ENCODE measurements around the gene DMXL2.
"Not testable (repeated sequence)": the region's sequence is repeated elsewhere in the genome, so short reads cannot be mapped to it uniquely, and the experiment has no call there.

Gene DMXL2, protein sequence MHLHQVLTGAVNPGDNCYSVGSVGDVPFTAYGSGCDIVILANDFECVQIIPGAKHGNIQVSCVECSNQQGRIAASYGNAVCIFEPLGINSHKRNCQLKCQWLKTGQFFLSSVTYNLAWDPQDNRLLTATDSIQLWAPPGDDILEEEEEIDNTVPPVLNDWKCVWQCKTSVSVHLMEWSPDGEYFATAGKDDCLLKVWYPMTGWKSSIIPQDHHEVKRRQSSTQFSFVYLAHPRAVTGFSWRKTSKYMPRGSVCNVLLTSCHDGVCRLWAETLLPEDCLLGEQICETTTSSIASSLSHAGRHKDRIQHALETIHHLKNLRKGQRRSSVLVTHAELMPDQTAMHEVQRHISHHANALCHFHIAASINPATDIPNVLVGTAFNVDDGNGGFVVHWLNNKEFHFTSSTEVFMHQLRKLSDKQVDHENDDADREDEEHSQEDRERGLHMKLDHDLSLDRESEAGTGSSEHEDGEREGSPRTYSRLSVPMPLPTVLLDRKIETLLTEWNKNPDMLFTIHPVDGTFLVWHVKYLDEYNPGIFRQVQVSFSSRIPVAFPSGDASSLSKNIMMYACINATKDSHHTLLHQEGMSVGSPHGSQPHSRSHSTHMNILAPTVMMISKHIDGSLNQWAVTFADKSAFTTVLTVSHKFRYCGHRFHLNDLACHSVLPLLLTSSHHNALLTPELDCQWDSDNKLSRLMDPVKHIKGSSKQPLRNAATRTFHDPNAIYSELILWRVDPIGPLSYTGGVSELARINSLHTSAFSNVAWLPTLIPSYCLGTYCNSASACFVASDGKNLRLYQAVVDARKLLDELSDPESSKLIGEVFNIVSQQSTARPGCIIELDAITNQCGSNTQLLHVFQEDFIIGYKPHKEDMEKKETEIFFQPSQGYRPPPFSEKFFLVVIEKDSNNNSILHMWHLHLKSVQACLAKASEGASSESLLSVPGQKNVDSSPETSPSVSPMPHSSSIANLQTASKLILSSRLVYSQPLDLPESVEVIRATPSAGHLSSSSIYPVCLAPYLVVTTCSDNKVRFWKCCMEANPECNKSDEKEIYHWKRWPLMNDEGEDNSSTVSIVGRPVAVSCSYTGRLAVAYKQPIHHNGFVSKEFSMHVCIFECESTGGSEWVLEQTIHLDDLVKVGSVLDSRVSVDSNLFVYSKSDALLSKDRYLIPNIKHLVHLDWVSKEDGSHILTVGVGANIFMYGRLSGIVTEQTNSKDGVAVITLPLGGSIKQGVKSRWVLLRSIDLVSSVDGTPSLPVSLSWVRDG (N-terminal part only)

DNA sequence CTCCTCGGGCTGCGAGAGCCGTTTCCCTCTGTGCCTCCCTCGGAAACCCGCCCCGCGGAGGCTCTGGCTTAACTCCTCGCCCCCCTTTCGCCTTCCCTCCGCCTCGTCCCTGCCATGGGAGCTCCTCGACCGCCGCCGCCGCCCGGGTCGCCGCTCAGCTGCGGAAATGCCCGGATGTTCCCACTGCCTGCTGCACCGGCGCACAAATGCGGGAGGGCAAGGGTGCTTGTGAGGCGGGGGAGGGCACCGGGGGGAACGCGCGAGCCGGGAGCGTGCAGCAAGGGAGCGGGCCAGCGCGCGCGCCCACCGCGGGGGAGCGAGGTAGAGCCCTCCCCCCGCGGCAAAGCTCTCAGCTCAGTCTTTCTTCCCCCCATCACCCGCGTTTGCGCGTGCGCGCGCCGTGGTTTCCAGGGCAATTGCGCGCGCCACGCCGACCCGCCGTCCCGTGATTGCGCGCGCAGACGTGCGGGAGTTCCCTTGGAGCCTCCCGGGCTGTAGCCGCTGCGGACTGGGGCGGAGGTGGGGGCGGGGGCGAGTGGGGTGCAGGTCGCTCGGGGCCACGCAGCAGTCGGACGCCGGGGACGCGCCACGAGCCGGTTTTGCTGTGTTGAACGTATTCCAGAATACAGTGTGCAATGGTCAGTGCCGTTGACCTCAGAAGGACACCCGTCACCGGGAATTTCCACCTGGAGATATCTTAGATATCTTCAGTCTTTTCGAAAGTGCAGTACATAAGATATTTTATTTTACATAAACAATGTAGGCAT is at the start of gene DMXL2:
TSS of gene DMXL2 (minus strand) at position 168 of the 767 bp plus-strand sequence. CDS start 226 bp downstream, outside the sequence.
- peak; percentile 64 for DNase-seq

DNA sequence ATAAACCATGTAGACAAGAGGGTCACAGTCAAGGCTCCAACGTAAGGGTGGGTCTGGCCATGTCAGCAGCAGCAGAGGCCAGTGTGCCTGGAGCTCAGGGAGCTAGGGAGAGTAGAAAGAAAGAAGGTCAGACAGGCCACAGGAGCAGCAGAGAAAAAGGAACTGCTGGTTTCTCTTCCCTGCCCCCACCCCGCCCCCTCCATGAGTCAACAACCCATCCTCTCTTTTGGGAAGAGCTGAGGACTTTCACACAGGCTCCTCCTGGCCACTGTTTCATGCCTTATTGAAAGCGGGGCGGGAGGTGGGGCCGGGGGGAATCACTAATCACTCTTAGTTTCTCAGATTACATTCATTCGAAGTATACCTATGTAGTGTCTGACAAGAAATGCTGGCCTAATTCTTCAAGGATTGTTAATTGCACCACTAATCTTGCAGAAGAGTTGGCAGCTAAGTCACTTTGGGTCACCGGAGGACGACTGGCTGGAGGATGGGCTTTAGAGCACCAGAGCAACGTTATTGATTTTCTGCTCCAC is 49.6 kb upstream of the DMXL2 start:
- DNase-seq: no peak

DNA sequence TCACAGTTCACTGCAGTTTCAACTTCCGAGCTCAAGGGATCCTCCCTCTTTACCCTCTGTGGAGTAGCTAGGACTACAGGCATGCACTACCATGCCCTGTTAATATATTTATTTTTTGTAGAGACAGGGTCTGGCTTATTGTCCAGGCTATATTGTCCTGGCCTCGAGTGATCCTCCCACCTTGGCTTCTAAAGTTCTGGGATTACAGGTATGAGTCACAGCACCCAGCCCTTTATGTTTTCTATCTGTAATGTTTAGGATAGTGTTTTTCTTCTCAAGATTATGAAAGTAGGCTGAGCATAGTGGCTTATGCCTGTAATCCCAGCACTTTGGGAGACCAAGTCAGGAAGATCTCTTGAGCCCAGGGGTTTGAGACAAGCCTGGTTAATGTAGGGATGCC is 46.8 kb upstream of the DMXL2 start:
- no peak for DNase-seq

DNA sequence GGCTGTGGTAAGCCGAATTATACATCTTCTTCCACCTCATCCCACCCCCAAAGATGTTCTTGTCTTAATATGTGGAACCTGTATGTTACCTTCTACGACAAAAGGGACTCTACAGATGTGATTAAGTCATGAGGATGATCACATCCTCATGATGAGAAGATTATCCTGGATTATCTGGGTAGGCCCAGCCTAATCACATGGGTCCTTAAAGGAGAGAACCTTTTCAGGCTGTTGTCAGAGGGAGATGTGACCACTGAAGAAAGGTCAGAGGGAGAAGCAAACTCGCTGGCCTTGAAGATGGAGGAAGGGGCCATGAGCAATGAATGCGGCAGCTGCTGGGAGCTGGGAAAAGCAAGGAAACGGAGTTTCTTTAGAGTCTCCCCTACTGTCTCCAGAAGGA is 45.9 kb upstream of the DMXL2 start:
- DNase-seq: no peak

DNA sequence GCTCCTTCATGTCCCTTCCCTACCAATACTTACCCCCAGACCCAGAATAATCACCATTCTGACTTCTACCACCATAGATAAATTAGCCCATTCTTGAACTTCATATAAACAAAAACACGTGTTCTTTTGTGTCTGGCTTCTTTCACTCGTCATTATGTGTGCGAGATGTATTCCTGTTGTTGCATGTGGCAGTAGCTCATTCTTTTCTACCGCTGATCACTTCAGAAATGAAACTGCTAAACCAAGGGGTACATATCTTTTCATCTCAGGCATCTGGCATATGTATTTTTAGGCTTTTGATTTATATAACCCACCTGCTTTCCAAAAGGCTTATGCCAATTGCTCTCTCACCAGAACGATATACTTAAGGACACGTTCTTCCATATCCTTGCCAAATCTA is 44.9 kb upstream of the DMXL2 start:
- DNase-seq: no peak

DNA sequence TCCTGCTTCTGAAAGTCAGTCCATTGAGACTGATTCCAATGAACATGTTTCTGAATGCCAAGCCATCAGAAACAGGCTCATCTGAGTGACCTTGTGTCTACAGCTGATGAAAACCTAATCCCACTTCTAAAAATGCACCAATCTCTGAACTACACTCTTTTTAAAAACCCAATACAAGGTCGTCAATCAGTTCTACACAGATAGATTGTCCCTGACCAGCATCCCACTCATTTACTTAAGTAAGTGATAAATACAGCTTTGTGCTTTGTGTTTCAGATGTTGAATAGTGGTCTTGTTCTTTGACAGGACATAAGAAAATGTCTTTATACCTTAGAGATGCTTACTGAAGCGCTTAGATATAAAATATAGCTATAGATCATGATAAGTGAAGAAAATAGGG is 38.5 kb upstream of the DMXL2 start:
- no peak for DNase-seq

DNA sequence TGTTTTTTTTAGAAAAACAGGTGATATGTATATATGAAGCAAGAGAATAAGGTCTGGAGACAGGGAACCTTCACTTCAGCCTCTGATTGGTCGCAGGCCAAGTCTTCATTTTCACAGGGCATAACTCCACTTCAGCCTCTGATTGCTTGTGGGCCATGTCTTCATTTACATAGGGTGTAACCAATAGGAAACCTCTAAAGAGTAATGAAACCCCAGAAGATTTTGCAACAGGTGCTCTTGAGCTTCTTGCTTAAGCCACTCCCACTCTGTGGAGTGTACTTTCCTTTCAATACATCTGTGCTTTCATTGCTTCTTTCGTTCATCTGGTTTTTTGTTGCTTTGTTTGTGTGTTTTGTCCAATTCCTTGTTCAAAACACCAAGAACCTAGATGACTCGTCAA is 36.1 kb upstream of the DMXL2 start:
- DNase-seq: no peak

DNA sequence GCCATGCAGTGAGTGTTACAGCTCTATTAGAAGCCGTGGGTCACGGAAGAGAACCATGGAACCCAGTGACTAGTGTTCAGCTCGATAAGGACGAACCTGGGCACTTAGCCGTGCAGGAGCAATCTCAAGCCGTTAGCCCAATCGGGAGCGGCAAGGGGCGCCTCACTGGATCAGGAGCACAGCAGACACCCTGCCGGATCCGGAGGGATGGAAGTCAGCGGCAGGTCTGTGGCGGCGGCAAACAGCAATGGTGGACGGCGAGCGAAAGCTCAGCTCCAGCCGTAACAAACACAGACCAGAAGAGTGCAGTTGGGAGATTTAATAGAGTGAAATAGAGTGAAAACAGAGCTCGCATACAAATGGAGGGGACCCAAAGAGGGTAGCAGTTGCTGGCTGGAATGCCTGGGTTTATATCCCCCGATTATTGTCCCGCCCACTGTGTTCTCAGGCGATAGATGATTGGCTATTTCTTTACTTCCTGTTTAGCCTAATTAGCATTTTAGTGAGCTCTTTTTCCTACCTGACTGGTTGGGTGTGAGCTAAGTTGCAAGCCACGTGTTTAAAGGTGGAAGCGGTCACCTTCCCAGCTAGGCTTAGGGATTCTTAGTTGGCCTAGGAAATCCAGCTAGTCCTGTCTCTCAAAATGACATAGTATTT is 33.0 kb upstream of the DMXL2 start:
- DNase-seq: not testable (repeated sequence)

DNA sequence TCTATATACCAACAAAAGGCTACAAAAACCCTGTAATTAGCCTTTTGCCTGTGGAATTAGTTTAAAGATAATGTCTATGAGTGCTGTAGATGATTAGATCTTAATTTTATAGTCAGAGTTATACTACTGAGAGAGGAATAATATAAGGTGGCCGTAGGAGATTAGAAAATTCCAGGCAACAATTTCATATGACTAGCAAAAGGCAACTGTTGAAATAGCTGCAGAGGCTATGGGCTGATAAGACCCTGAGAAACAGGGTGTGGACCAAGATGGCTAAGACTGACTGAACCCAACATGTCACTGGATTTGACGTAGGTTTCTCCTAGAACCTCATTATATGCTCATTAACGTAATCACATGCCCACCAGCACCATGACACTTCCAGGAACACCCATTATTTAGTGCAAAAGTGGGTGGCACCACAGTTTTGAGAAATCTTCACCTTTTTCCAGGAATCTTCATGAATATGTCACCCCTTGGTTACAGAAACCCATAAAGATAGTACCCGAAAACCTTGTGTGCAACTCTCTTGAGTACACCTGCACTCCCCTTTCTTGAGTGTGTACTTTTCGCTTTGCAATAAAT is 29.6 kb upstream of the DMXL2 start:
- no peak for DNase-seq

DNA sequence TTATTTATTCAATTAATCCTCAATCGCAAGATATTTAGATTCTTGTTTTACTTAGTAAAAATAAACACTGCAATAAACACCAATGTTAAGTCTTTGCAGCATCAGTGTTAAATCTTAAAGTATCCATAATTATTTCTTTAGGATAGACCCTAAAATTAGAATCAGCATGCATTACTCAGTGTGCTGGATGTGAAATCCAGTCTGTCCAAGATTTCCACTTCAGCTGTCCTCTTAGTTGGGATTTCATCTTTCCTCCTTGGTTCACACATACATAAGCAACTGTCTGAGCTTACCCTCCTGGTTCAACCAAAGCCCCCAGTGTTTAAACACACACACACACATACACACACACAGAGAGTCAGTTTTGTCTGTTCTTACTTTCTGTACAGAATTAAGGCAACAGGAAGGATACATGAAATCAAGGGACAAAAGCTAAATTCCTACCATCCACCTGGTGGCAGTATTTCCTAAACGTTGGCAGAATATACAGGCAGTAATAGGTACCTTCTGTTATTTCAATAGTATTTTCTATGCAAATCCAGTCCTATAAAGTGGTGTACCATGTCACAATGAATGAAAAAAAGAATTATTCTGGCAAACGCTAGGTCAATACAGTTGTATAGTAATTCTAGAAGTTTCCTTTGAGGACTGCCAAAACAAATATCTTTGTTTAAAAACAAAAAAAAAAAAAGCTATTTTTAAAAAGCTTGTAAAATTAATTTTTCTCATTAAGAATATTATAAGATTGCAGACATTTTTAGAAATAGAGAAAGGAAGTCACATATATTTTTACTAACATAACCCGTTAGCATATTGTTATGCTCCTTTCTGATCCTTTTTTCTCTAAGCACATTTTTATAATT is 27.3 kb upstream of the DMXL2 start:
- DNase-seq: peak; percentile 69

DNA sequence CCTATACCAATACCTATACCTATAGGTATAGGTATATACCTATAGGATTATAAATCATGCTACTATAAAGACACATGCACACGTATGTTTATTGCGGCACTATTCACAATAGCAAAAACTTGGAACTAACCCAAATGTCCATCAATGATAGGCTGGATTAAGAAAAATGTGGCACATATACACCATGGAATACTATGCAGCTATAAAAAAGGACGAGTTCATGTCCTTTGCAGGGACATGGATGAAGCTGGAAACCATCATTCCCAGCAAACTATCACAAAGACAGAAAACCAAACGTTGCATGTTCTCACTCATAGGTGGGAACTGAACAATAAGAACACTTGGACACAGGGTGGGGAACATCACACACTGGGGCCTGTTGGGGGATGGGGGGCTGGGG is 26.1 kb upstream of the DMXL2 start:
- DNase-seq: not testable (repeated sequence)

DNA sequence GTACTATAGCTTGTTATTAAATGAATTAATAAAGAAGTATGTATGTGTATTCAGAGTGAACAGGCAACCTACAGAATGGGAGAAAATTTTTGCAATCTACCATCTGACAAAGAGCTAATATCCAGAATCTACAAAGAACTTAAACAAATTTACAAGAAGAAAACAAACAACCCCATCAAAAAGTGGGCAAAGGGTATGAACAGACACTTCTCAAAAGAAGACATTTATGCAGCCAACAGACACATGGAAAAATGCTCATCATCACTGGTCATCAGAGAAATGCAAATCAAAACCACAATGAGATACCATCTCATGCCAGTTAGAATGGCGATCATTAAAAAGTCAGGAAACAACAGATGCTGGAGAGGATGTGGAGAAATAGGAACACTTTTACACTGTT is 25.5 kb upstream of the DMXL2 start:
- DNase-seq: not testable (repeated sequence)

DNA sequence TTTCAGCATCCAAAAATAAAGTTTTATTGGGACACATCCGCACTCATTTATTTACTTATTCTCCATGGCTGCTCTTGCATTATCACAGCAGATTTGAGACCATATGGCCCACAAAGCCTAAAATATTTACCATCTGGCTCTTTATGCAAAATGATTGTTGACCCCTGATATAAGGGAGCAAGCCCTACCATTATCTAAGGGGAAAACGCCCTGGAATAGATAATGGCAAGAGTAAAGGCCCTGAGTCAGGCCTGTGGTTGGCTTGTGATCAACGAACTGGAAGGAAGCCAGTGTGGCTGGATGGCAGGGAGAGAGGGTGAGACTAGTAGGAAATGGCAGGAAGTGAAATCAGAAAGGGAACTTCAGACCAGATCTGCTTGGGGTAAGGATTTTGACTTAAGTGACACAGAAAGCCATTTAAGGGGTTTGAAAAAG is 24.6 kb upstream of the DMXL2 start:
- DNase-seq: no peak

DNA sequence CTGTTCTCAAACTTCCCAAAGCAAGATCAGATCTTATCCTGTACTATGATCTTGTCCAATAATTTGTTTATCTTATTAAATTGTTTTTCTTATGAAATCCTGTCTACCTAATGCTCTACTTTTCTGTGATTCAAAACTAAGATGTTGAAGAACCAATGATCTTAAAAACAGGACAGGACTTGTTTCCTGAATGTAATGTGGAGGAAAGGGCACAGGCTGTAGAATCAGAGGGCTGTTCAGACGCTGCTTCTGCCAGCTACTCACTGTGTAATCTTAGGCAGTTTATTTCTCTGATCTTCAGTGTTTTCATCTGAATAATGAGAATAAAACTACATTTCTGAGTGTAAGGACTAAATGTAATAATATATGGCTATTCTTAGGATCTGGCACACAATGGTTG is 20.1 kb upstream of the DMXL2 start:
- no peak for DNase-seq

DNA sequence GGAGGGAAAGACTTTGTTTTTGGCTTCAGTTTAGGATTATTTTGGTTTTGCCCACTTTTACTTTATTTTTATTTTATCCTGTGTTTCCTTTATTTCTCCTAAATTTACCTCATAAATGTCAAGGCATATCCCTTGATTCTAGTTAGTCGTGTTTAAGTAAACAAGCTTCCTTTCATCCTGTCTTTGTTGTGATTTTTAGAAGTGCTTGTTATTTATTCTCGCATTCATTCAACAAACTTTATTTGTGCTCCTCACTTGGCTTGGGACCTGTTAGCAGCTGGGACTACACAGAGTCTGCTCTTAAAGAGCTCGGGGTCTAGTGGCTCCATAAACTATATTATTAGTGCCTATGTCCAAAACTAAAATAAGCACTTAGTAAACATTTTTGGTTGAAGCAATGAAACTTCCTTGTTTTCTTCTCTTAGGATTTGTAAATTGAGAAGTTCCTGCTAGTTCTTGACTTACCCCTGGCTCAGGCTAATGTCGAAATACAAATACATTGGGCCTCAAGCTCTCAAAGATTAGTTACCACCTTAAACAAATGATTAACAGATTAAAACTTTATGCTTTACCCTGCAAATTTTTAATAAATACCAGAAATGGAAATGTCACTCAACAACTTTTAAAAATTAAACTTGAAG is 19.0 kb upstream of the DMXL2 start:
- DNase-seq: no peak

DNA sequence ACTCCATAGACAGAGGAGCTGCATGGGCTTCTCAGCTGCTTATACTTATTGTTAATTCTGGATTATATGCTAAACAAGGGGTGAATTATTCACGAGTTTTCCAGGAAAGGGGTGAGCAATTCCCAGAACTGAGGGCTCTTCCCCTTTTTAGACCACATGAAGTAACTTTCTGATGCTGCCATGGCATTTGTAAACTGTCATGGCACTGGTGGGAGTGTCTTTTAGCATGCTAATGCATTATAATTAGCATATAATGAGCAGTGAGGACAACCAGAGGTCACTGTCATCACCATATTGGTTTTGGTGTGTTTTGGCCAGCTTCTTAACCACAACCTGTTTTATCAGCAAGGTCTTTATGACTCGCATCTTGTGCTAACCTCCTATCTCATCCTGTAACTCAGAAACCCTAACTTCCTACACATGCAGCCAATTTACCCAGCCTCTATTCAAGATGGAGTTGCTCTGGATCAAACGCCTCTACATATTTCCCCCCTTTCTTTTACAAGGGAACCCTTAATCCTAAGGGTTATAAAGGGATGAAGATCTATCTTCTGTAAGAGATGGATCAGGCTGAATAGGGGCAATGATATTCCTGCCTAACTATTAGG is 12.1 kb upstream of the DMXL2 start:
- DNase-seq: no peak

DNA sequence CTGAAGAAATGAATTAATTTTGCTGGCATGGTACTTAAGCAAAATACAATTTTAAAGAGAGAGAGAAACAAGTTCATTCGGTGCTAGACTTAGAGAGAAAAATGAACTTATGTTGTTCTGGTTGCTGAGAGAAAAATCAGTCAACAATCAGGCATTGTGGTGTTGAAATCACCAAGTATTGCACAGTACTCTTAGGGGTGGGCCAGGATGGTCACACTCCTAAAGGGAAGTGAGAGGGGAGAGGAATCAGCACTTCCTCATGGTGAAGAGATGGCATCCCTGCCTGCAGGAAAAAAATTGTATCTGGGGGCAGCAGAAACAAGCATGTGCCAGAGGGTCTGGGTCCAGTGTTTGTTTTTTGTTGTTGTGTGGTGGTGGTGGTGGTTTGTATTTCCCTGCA is 7.0 kb upstream of the DMXL2 start:
- no peak for DNase-seq

DNA sequence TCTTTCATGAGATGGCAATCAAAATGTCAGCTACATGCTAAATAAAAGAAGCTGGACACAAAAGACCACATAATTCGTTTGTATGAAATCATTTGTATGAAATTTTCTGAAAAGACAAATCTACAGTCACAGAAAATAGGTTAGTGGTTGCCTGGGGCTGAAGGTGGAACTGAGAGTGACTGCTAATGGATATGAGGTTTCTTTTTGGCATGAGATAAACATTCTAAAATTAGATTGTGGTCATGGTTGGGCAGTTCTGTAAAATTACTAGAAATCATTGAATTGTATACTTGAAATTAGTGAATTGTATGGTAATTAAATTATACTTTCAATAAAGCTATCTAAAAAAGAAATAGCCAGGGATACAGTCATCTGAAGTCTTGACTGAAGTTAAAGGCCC is 2.7 kb upstream of the DMXL2 start:
- DNase-seq: no peak

DNA sequence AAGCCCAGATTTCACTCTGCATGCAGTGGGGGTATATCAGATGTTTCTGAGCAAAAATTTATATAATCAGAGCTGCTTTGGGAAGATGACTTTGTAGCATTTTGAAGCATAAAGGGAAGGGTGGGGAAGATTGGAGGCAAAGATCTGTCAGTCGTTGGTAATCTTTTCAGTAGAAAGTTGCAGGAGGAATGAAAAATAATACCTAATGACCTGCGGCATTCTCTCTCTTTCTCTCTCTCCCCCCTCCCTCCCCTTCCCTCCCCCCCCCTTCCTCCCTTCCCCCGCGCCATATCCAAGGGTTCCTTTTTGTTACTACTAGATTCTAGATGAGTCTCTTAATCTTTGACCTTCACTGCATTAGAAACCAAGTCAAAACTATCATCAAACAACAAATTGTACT is 1.5 kb upstream of the DMXL2 start:
- DNase-seq: no peak
